B cell (primary cell): ENCODE measurements around the gene MTF1.

Experiments
- EZH2 ChIP-seq: IDR thresholded peaks from 2 replicates; pipeline ENCODE4 v1.6.1; 2012; ENCODE audit warnings: borderline replicate concordance, low read depth, mild to moderate bottlenecking, moderate library complexity, low read length; ENCODE audit not compliant: insufficient read depth, poor library complexity, severe bottlenecking
- TF ChIP-seq, protein P1 (sequence below): fragments of 200-600 bp; IDR thresholded peaks from one replicate; pipeline ENCODE4 v1.8.0; 2022; ENCODE audit warnings: antibody characterized with exemption, mild to moderate bottlenecking

DNA sequence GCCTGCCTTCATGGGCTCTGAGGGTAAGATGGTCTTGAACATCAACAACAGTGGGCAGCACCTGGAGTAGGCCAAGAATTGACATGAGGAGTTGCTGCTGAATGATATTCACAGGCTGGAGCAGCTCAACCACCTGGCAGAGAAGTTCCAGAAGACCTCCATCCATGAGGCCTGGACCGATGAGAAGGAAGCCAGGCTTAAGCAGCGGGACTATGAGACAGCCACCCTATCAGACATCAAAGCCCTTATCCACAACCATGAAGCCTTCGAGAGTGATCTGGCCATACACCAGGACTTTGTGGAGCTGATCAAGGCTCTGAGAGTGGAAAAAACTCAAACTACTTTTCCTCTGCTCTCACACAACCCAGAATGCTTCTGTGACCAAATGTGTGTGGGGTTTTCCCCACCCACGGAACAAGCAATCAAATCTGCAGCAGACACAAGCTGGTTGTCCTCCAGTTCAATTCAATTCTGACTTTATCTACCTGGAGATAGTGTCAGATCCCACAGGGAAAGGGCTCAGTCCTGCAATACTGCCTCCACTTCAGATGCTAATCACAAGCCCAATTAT is 82.4 kb downstream of the MTF1 start:
- TF ChIP-seq, protein P1, sequence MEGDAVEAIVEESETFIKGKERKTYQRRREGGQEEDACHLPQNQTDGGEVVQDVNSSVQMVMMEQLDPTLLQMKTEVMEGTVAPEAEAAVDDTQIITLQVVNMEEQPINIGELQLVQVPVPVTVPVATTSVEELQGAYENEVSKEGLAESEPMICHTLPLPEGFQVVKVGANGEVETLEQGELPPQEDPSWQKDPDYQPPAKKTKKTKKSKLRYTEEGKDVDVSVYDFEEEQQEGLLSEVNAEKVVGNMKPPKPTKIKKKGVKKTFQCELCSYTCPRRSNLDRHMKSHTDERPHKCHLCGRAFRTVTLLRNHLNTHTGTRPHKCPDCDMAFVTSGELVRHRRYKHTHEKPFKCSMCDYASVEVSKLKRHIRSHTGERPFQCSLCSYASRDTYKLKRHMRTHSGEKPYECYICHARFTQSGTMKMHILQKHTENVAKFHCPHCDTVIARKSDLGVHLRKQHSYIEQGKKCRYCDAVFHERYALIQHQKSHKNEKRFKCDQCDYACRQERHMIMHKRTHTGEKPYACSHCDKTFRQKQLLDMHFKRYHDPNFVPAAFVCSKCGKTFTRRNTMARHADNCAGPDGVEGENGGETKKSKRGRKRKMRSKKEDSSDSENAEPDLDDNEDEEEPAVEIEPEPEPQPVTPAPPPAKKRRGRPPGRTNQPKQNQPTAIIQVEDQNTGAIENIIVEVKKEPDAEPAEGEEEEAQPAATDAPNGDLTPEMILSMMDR: no peak
- TF ChIP-seq EZH2: no peak
